HepG2 (cell line): ENCODE results near the gene RYK. TPM values are rescaled to one million over a fixed set of nuclear protein-coding genes. Genes with fewer than 3 reads are reported as not detected.

Source experiments
- HDAC2 ChIP-seq: sonication (generic); formaldehyde crosslinking; IDR thresholded peaks from 2 replicates; pipeline ENCODE4 v1.4.0; 2020; ENCODE audit warnings: missing genetic modification reagents
- HNRNPLL ChIP-seq: fragments of 200-400 bp; formaldehyde crosslinking; IDR thresholded peaks from 2 replicates; pipeline ENCODE4 v1.6.1; 2017; ENCODE audit warnings: mild to moderate bottlenecking, low read depth, low read length; ENCODE audit not compliant: poor library complexity, severe bottlenecking
- JUN ChIP-seq: sonication (generic); formaldehyde crosslinking; IDR thresholded peaks from 2 replicates; pipeline ENCODE4 v1.4.0; 2020; ENCODE audit warnings: mild to moderate bottlenecking, missing genetic modification reagents
- MAZ ChIP-seq, 2 experiments: sonication (generic) in 1 of 2; formaldehyde crosslinking in 1 of 2; IDR thresholded peaks; 2 replicates each; pipeline versions ENCODE4 v1.5.0 to v1.6.1; 2012 to 2020; ENCODE audit warnings: low read depth in 2 of 2, mild to moderate bottlenecking in 2 of 2, borderline replicate concordance in 1 of 2, improper control_type of control experiment in 1 of 2, low read length in 1 of 2, missing genetic modification reagents in 1 of 2, moderate library complexity in 1 of 2
- MEIS2 ChIP-seq: sonication (generic); formaldehyde crosslinking; IDR thresholded peaks from 2 replicates; pipeline ENCODE4 v1.9.0; 2021; ENCODE audit warnings: mild to moderate bottlenecking, missing genetic modification reagents
- NFE2L2 ChIP-seq: fragments of 150-350 bp; IDR thresholded peaks from 2 replicates; pipeline ENCODE4 v1.6.1; 2014; ENCODE audit warnings: low read length
- SP1 ChIP-seq, 2 experiments: fragments of 450-650 bp in 1 of 2; sonication (generic) in 1 of 2; formaldehyde crosslinking in 1 of 2; IDR thresholded peaks; 2 replicates each; pipeline versions ENCODE4 v1.4.0 to v1.6.1; 2016 to 2020; ENCODE audit warnings: missing genetic modification reagents in 1 of 2
- TAF1 ChIP-seq: sonication (generic); formaldehyde crosslinking; IDR thresholded peaks from 2 replicates; pipeline ENCODE4 v1.4.0; 2020; ENCODE audit warnings: missing genetic modification reagents
- YEATS2 ChIP-seq: sonication (generic); formaldehyde crosslinking; IDR thresholded peaks from 2 replicates; pipeline ENCODE4 v1.4.0; 2020; ENCODE audit warnings: missing genetic modification reagents, borderline replicate concordance
- ZFP37 ChIP-seq: sonication (generic); formaldehyde crosslinking; IDR thresholded peaks from 2 replicates; pipeline ENCODE4 v1.4.0; 2020; ENCODE audit warnings: missing genetic modification reagents, borderline replicate concordance
- ZMYM3 ChIP-seq: sonication (generic); formaldehyde crosslinking; IDR thresholded peaks from 2 replicates; pipeline ENCODE4 v1.5.1; 2020; ENCODE audit warnings: mild to moderate bottlenecking, missing genetic modification reagents
- ZNF264 ChIP-seq: sonication (generic); formaldehyde crosslinking; IDR thresholded peaks from 2 replicates; pipeline ENCODE4 v1.4.0; 2020; ENCODE audit warnings: missing genetic modification reagents
- ZNF724P ChIP-seq: sonication (generic); formaldehyde crosslinking; IDR thresholded peaks from 2 replicates; pipeline ENCODE4 v1.8.0; 2022; ENCODE audit warnings: missing genetic modification reagents, borderline replicate concordance
- ZNF816 ChIP-seq: sonication (generic); formaldehyde crosslinking; IDR thresholded peaks from 2 replicates; pipeline ENCODE4 v1.8.0; 2022; ENCODE audit warnings: missing genetic modification reagents, mild to moderate bottlenecking, borderline replicate concordance
- polyA plus RNA-seq, 8 experiments: library from polyadenylated mRNA; depleted of rRNA in 3 of 8; stranded (reverse) in 7 of 8; unstranded in 1 of 8; fragments of >200 nt; fragmentation: Illumina TruSeq in 4 of 8; extraction: Trizol in 4 of 8; gene quantifications; 2 replicates each; pipeline versions ENCODE4 v1.2.1 to v1.2.3, GENCODE V29; 2011 to 2016; ENCODE audit warnings: low read depth in 4 of 8, missing spikeins in 1 of 8, mixed read lengths in 1 of 8; ENCODE audit not compliant: insufficient read depth in 1 of 8
- total RNA-seq, 5 experiments: library from RNA; depleted of rRNA; stranded (reverse); fragments of >200 nt; fragmentation: Illumina TruSeq; extraction: Trizol; gene quantifications; 2 replicates each; pipeline ENCODE4 v1.2.3, GENCODE V29; 2016; ENCODE audit warnings: low read depth in 1 of 5
- TF ChIP-seq, protein P1 (sequence below): IDR thresholded peaks from 2 replicates; pipeline ENCODE4 v1.6.1; 2016
- TF ChIP-seq, protein P2 (sequence below): sonication (generic); formaldehyde crosslinking; IDR thresholded peaks from 2 replicates; pipeline ENCODE4 v1.9.0; 2021; ENCODE audit warnings: missing genetic modification reagents, mild to moderate bottlenecking, borderline replicate concordance
- TF ChIP-seq, protein P3 (sequence below): sonication (generic); formaldehyde crosslinking; IDR thresholded peaks from 2 replicates; pipeline ENCODE4 v1.4.0; 2020; ENCODE audit warnings: missing genetic modification reagents
- TF ChIP-seq, protein P4 (sequence below): sonication (generic); formaldehyde crosslinking; IDR thresholded peaks from 2 replicates; pipeline ENCODE4 v1.4.0; 2020; ENCODE audit warnings: missing genetic modification reagents
- TF ChIP-seq, protein P5 (sequence below): sonication (generic); formaldehyde crosslinking; IDR thresholded peaks from 2 replicates; pipeline ENCODE4 v1.9.0; 2022; ENCODE audit warnings: missing genetic modification reagents, mild to moderate bottlenecking, borderline replicate concordance

The RYK gene
- total and polyA plus RNA-seq, 2 of the 13 experiments (the other 11 are each of a cell fraction or from before 2014, with no cell fraction given), result 35.0 to 66.2 TPM

DNA sequence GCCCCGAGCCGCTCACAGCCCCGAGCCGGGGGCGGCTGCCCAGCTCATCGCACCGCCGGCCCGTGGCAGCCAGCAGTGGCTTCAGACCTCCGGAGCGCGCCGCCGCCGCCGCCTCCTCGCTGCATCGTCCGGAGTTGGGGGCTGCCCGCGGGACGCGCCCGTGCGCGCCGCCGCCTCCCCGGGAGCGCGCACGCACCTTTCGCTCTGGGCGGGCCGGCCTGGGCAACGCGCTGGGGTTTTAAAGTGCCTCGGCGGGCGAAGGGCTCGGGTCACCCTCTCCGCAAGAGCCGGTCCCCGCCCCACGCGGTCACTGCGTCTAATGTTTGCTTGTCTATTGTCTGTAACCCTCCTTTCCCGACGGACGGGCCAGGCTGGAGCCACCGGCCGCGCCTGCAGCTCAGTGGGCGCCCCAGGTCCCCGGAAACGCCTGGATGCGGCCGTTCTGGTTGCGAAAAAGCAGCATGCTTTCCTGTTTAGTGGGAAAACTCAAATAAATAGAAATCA lies at the start of gene RYK (continued):
- TF ChIP-seq, protein P1, sequence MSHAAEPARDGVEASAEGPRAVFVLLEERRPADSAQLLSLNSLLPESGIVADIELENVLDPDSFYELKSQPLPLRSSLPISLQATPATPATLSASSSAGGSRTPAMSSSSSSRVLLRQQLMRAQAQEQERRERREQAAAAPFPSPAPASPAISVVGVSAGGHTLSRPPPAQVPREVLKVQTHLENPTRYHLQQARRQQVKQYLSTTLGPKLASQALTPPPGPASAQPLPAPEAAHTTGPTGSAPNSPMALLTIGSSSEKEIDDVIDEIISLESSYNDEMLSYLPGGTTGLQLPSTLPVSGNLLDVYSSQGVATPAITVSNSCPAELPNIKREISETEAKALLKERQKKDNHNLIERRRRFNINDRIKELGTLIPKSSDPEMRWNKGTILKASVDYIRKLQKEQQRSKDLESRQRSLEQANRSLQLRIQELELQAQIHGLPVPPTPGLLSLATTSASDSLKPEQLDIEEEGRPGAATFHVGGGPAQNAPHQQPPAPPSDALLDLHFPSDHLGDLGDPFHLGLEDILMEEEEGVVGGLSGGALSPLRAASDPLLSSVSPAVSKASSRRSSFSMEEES (CRISPR knock-in tag), result 0 out of 2 replicates have a peak, but pooled peaks have one; percentile 16
- TF ChIP-seq ZMYM3 (CRISPR knock-in tag) (no peak), HDAC2 (peak; percentile 45; the same call in 1 of the 2 replicates), ZFP37 (CRISPR knock-in tag) (no peak; the same call in 1 of the 2 replicates), JUN (CRISPR knock-in tag) (no peak), NFE2L2 (no peak), YEATS2 (CRISPR knock-in tag) (0 out of 2 replicates have a peak, but pooled peaks have one; percentile 26), TAF1 (CRISPR knock-in tag) (peak; percentile 72; the same call in 1 of the 2 replicates), SP1 (IDR thresholded peaks at IDR 0.05) (no peak), SP1 (CRISPR knock-in tag; IDR thresholded peaks at IDR 0.05) (no peak), ZNF264 (CRISPR knock-in tag) (no peak), ZNF816 (CRISPR knock-in tag) (no peak; the same call in 1 of the 2 replicates), MAZ (IDR thresholded peaks at IDR 0.05; ENCODE audit: borderline replicate concordance, low read depth, low read length) (peak; percentile 46; the same call in 1 of the 2 replicates), MAZ (CRISPR knock-in tag; IDR thresholded peaks at IDR 0.05; ENCODE audit: low read depth) (peak; percentile 61), ZNF724P (CRISPR knock-in tag) (no peak), MEIS2 (CRISPR knock-in tag) (peak; percentile 38; the same call in 1 of the 2 replicates), HNRNPLL (no peak)
- TF ChIP-seq, protein P2, sequence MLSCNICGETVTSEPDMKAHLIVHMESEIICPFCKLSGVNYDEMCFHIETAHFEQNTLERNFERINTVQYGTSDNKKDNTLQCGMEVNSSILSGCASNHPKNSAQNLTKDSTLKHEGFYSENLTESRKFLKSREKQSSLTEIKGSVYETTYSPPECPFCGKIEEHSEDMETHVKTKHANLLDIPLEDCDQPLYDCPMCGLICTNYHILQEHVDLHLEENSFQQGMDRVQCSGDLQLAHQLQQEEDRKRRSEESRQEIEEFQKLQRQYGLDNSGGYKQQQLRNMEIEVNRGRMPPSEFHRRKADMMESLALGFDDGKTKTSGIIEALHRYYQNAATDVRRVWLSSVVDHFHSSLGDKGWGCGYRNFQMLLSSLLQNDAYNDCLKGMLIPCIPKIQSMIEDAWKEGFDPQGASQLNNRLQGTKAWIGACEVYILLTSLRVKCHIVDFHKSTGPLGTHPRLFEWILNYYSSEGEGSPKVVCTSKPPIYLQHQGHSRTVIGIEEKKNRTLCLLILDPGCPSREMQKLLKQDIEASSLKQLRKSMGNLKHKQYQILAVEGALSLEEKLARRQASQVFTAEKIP, result no peak
- TF ChIP-seq, protein P3, sequence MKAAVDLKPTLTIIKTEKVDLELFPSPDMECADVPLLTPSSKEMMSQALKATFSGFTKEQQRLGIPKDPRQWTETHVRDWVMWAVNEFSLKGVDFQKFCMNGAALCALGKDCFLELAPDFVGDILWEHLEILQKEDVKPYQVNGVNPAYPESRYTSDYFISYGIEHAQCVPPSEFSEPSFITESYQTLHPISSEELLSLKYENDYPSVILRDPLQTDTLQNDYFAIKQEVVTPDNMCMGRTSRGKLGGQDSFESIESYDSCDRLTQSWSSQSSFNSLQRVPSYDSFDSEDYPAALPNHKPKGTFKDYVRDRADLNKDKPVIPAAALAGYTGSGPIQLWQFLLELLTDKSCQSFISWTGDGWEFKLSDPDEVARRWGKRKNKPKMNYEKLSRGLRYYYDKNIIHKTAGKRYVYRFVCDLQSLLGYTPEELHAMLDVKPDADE, result peak; percentile 43; the same call in 1 of the 2 replicates
- TF ChIP-seq, protein P4, sequence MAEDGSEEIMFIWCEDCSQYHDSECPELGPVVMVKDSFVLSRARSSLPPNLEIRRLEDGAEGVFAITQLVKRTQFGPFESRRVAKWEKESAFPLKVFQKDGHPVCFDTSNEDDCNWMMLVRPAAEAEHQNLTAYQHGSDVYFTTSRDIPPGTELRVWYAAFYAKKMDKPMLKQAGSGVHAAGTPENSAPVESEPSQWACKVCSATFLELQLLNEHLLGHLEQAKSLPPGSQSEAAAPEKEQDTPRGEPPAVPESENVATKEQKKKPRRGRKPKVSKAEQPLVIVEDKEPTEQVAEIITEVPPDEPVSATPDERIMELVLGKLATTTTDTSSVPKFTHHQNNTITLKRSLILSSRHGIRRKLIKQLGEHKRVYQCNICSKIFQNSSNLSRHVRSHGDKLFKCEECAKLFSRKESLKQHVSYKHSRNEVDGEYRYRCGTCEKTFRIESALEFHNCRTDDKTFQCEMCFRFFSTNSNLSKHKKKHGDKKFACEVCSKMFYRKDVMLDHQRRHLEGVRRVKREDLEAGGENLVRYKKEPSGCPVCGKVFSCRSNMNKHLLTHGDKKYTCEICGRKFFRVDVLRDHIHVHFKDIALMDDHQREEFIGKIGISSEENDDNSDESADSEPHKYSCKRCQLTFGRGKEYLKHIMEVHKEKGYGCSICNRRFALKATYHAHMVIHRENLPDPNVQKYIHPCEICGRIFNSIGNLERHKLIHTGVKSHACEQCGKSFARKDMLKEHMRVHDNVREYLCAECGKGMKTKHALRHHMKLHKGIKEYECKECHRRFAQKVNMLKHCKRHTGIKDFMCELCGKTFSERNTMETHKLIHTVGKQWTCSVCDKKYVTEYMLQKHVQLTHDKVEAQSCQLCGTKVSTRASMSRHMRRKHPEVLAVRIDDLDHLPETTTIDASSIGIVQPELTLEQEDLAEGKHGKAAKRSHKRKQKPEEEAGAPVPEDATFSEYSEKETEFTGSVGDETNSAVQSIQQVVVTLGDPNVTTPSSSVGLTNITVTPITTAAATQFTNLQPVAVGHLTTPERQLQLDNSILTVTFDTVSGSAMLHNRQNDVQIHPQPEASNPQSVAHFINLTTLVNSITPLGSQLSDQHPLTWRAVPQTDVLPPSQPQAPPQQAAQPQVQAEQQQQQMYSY (CRISPR knock-in tag), result no peak
- TF ChIP-seq, protein P5, sequence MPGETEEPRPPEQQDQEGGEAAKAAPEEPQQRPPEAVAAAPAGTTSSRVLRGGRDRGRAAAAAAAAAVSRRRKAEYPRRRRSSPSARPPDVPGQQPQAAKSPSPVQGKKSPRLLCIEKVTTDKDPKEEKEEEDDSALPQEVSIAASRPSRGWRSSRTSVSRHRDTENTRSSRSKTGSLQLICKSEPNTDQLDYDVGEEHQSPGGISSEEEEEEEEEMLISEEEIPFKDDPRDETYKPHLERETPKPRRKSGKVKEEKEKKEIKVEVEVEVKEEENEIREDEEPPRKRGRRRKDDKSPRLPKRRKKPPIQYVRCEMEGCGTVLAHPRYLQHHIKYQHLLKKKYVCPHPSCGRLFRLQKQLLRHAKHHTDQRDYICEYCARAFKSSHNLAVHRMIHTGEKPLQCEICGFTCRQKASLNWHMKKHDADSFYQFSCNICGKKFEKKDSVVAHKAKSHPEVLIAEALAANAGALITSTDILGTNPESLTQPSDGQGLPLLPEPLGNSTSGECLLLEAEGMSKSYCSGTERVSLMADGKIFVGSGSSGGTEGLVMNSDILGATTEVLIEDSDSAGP (CRISPR knock-in tag), result peak; percentile 89
